K562 (cell line): ENCODE results near the gene NACC1. TPM values are rescaled to one million over a fixed set of nuclear protein-coding genes. Genes with fewer than 3 reads are reported as not detected.

Source experiments
- CBX5 ChIP-seq: IDR thresholded peaks from 2 replicates; pipeline ENCODE4 v1.6.1; 2014; ENCODE audit warnings: low read depth, borderline replicate concordance
- CTBP1 ChIP-seq: fragments of 450-650 bp; IDR thresholded peaks from 2 replicates; pipeline ENCODE4 v1.6.1; 2016; ENCODE audit warnings: borderline replicate concordance
- MAFF ChIP-seq: IDR thresholded peaks from 2 replicates; pipeline ENCODE4 v1.6.1; 2012; ENCODE audit warnings: low read length, improper control_type of control experiment
- NCOA2 ChIP-seq, 2 experiments: fragments of 450-650 bp; IDR thresholded peaks; 2 replicates each; pipeline ENCODE4 v1.6.1; 2018; ENCODE audit warnings: mild to moderate bottlenecking in 2 of 2, moderate library complexity in 1 of 2; ENCODE audit not compliant: partially characterized antibody in 2 of 2
- NCOA4 ChIP-seq: fragments of 450-650 bp; IDR thresholded peaks from 2 replicates; pipeline ENCODE4 v1.6.1; 2018; ENCODE audit warnings: mild to moderate bottlenecking; ENCODE audit not compliant: partially characterized antibody
- NR2F6 ChIP-seq: fragments of 450-650 bp; formaldehyde crosslinking; IDR thresholded peaks from 2 replicates; pipeline ENCODE4 v1.4.0; 2020; ENCODE audit warnings: mild to moderate bottlenecking
- POLR2AphosphoS2 ChIP-seq: IDR thresholded peaks from 2 replicates; pipeline ENCODE4 v1.6.1; 2012; ENCODE audit warnings: low read length, improper control_type of control experiment
- POLR2B ChIP-seq: fragments of 450-650 bp; IDR thresholded peaks from 2 replicates; pipeline ENCODE4 v1.6.1; 2018; ENCODE audit warnings: low read depth; ENCODE audit not compliant: partially characterized antibody
- SIN3A ChIP-seq, 2 experiments: fragments of 150-350 bp in 1 of 2; IDR thresholded peaks; 2 replicates each; pipeline ENCODE4 v1.6.1; 2011 to 2016; ENCODE audit warnings: borderline replicate concordance in 2 of 2, low read depth in 2 of 2, low read length in 2 of 2, mild to moderate bottlenecking in 2 of 2, moderate library complexity in 2 of 2; ENCODE audit not compliant: control insufficient read depth in 1 of 2
- ZC3H11A ChIP-seq: IDR thresholded peaks from 2 replicates; pipeline ENCODE4 v1.6.1; 2012; ENCODE audit warnings: low read depth, low read length, improper control_type of control experiment
- polyA plus RNA-seq, 8 experiments: library from polyadenylated mRNA; depleted of rRNA in 4 of 8; stranded (reverse) in 5 of 8; unstranded in 3 of 8; fragments of >200 nt; fragmentation: Nextera tagmentation in 2 of 8; fragmentation: Illumina TruSeq in 1 of 8; extraction: Ambion mirVana in 2 of 8; extraction: Trizol in 1 of 8; gene quantifications; 2 replicates each; pipeline versions ENCODE4 v1.2.1 to v1.2.3, GENCODE V29; 2011 to 2014; ENCODE audit warnings: inconsistent platforms in 1 of 8, missing spikeins in 1 of 8
- total RNA-seq, 7 experiments: library from RNA; depleted of rRNA in 6 of 7; stranded (reverse); fragments of >200 nt in 6 of 7; fragmentation: Illumina TruSeq in 2 of 7; extraction: Trizol in 2 of 7; gene quantifications; 2 replicates each; pipeline versions ENCODE4 v1.2.1 to v1.2.3, GENCODE V29; 2011 to 2021; ENCODE audit warnings: low replicate concordance in 1 of 7
- TF ChIP-seq, protein P1 (sequence below): fragments of 250-450 bp; sonication (Bioruptor Pico); IDR thresholded peaks from 2 replicates; pipeline ENCODE4 v1.4.0; 2020
- TF ChIP-seq, protein P2 (sequence below): fragments of 450-650 bp; IDR thresholded peaks from 2 replicates; pipeline ENCODE4 v1.7.0; 2016; ENCODE audit warnings: borderline replicate concordance
- TF ChIP-seq, protein P3 (sequence below): fragments of 200-800 bp; sonication (Bioruptor generic); IDR thresholded peaks from 2 replicates; pipeline ENCODE4 v1.6.1; 2017; ENCODE audit warnings: missing genetic modification characterization, missing compliant biosample characterization
- TF ChIP-seq, protein P4 (sequence below): sonication (generic); formaldehyde crosslinking; IDR thresholded peaks from 2 replicates; pipeline ENCODE4 v1.5.0; 2020; ENCODE audit warnings: missing genetic modification reagents
- TF ChIP-seq, protein P5 (sequence below): fragments of 250-450 bp; sonication (Bioruptor Pico); IDR thresholded peaks from 2 replicates; pipeline ENCODE4 v1.5.0; 2022; ENCODE audit warnings: mild to moderate bottlenecking

The NACC1 gene
- total and polyA plus RNA-seq, 9 of the 15 experiments (the other 6 are each of a cell fraction or from before 2014, with no cell fraction given), result 0.04 to 96.6 (median 25.8) TPM

DNA sequence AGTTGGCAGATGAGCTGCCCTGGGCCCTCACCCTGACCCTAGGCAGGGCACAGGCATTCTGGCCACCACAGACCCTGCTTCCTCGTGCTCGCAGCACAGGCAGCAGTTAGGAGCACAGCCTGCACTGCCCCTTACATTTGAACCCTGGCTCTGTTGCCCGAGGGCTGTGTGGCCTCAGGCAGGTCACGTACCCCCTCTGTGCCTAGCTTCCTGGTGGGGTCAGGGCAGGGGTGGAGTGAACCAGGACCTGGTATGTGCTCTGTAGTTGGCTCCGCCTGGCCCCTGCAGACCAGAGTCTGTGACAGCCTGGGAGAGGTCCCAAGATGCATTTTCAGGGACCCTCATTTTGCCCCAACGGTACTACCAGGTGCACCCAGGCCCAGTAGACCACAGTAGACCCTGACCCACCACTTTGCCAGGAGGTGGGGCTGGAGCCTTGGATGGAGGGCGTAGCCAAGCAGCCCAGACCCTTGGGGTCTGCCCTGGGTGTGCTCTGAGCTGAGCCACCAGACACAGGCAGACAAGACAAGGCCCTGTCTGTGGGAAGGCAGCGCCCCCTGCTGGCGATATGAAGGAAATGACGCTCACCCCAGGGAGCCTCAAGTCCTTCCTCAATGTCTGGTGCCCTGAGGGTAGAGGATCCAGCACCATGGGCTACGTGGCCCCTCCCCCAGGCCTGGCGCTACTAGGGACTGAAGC, 24.5 kb upstream of the NACC1 start (continued):
- TF ChIP-seq, protein P1, sequence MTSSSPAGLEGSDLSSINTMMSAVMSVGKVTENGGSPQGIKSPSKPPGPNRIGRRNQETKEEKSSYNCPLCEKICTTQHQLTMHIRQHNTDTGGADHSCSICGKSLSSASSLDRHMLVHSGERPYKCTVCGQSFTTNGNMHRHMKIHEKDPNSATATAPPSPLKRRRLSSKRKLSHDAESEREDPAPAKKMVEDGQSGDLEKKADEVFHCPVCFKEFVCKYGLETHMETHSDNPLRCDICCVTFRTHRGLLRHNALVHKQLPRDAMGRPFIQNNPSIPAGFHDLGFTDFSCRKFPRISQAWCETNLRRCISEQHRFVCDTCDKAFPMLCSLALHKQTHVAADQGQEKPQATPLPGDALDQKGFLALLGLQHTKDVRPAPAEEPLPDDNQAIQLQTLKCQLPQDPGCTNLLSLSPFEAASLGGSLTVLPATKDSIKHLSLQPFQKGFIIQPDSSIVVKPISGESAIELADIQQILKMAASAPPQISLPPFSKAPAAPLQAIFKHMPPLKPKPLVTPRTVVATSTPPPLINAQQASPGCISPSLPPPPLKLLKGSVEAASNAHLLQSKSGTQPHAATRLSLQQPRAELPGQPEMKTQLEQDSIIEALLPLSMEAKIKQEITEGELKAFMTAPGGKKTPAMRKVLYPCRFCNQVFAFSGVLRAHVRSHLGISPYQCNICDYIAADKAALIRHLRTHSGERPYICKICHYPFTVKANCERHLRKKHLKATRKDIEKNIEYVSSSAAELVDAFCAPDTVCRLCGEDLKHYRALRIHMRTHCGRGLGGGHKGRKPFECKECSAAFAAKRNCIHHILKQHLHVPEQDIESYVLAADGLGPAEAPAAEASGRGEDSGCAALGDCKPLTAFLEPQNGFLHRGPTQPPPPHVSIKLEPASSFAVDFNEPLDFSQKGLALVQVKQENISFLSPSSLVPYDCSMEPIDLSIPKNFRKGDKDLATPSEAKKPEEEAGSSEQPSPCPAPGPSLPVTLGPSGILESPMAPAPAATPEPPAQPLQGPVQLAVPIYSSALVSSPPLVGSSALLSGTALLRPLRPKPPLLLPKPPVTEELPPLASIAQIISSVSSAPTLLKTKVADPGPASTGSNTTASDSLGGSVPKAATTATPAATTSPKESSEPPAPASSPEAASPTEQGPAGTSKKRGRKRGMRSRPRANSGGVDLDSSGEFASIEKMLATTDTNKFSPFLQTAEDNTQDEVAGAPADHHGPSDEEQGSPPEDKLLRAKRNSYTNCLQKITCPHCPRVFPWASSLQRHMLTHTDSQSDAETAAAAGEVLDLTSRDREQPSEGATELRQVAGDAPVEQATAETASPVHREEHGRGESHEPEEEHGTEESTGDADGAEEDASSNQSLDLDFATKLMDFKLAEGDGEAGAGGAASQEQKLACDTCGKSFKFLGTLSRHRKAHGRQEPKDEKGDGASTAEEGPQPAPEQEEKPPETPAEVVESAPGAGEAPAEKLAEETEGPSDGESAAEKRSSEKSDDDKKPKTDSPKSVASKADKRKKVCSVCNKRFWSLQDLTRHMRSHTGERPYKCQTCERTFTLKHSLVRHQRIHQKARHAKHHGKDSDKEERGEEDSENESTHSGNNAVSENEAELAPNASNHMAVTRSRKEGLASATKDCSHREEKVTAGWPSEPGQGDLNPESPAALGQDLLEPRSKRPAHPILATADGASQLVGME (CRISPR knock-in tag), result no peak
- TF ChIP-seq CBX5, result no peak
- no peak for TF ChIP-seq NCOA4
- TF ChIP-seq, protein P2, sequence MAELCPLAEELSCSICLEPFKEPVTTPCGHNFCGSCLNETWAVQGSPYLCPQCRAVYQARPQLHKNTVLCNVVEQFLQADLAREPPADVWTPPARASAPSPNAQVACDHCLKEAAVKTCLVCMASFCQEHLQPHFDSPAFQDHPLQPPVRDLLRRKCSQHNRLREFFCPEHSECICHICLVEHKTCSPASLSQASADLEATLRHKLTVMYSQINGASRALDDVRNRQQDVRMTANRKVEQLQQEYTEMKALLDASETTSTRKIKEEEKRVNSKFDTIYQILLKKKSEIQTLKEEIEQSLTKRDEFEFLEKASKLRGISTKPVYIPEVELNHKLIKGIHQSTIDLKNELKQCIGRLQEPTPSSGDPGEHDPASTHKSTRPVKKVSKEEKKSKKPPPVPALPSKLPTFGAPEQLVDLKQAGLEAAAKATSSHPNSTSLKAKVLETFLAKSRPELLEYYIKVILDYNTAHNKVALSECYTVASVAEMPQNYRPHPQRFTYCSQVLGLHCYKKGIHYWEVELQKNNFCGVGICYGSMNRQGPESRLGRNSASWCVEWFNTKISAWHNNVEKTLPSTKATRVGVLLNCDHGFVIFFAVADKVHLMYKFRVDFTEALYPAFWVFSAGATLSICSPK, result no peak
- no peak for TF ChIP-seq NR2F6
- TF ChIP-seq NCOA2 (IDR thresholded peaks at IDR 0.05; ENCODE audit: partially characterized antibody in 2 of 2), result no peak
- peak; percentile 51; the same call in 1 of the 2 replicates for TF ChIP-seq CTBP1
- TF ChIP-seq SIN3A (IDR thresholded peaks at IDR 0.05; ENCODE audit: borderline replicate concordance in 2 of 2, control insufficient read depth in 1 of 2, low read depth in 2 of 2, low read length in 2 of 2), result 0 out of 4 replicates have a peak, but pooled peaks of 1 of the 2 experiments have one; percentile 38
- TF ChIP-seq ZC3H11A, result no peak
- no peak for TF ChIP-seq POLR2AphosphoS2
- no peak for TF ChIP-seq MAFF
- TF ChIP-seq, protein P3, sequence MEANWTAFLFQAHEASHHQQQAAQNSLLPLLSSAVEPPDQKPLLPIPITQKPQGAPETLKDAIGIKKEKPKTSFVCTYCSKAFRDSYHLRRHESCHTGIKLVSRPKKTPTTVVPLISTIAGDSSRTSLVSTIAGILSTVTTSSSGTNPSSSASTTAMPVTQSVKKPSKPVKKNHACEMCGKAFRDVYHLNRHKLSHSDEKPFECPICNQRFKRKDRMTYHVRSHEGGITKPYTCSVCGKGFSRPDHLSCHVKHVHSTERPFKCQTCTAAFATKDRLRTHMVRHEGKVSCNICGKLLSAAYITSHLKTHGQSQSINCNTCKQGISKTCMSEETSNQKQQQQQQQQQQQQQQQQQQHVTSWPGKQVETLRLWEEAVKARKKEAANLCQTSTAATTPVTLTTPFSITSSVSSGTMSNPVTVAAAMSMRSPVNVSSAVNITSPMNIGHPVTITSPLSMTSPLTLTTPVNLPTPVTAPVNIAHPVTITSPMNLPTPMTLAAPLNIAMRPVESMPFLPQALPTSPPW (CRISPR knock-in tag), result no peak
- TF ChIP-seq, protein P4, sequence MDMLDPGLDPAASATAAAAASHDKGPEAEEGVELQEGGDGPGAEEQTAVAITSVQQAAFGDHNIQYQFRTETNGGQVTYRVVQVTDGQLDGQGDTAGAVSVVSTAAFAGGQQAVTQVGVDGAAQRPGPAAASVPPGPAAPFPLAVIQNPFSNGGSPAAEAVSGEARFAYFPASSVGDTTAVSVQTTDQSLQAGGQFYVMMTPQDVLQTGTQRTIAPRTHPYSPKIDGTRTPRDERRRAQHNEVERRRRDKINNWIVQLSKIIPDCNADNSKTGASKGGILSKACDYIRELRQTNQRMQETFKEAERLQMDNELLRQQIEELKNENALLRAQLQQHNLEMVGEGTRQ (CRISPR knock-in tag), result no peak
- no peak for TF ChIP-seq POLR2B
- TF ChIP-seq, protein P5, sequence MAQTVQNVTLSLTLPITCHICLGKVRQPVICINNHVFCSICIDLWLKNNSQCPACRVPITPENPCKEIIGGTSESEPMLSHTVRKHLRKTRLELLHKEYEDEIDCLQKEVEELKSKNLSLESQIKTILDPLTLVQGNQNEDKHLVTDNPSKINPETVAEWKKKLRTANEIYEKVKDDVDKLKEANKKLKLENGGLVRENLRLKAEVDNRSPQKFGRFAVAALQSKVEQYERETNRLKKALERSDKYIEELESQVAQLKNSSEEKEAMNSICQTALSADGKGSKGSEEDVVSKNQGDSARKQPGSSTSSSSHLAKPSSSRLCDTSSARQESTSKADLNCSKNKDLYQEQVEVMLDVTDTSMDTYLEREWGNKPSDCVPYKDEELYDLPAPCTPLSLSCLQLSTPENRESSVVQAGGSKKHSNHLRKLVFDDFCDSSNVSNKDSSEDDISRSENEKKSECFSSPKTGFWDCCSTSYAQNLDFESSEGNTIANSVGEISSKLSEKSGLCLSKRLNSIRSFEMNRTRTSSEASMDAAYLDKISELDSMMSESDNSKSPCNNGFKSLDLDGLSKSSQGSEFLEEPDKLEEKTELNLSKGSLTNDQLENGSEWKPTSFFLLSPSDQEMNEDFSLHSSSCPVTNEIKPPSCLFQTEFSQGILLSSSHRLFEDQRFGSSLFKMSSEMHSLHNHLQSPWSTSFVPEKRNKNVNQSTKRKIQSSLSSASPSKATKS (CRISPR knock-in tag), result no peak
